Kidney epithelial cell (primary cell): ENCODE results near the gene VAV2. TPM values are rescaled to one million over a fixed set of nuclear protein-coding genes. Genes with fewer than 3 reads are reported as not detected.

Experiments
- DNase-seq: peaks from one replicate; pipeline ENCODE4 v3.0.0-alpha.2; 2010; ENCODE audit warnings: low read depth
- H3K27me3 ChIP-seq: 2 replicates; pipeline ENCODE4 v1.6.0; 2011; ENCODE audit warnings: low read length; ENCODE audit not compliant: control insufficient read depth, insufficient read depth
- H3K36me3 ChIP-seq: 2 replicates; pipeline ENCODE4 v1.5.1; 2011; ENCODE audit warnings: low read length; ENCODE audit not compliant: control insufficient read depth, insufficient read depth
- H3K4me3 ChIP-seq: 2 replicates; pipeline ENCODE4 v1.5.1; 2011; ENCODE audit warnings: low read depth, mild to moderate bottlenecking, control low read depth, low read length
- total RNA-seq: library from RNA; depleted of rRNA; stranded (reverse); fragments of >200 nt; gene quantifications from 2 replicates; pipeline ENCODE4 v1.2.3, GENCODE V29; 2015
- TF ChIP-seq, protein P1 (sequence below): IDR thresholded peaks from 2 replicates; pipeline ENCODE4 v1.5.1; 2011; ENCODE audit warnings: mild to moderate bottlenecking, moderate library complexity, low read length, control low read depth, inconsistent platforms; ENCODE audit not compliant: insufficient read depth, poor library complexity, severe bottlenecking

VAV2 gene
- total RNA-seq, 1 donor from 2014 or later, result 37.8 TPM

DNA sequence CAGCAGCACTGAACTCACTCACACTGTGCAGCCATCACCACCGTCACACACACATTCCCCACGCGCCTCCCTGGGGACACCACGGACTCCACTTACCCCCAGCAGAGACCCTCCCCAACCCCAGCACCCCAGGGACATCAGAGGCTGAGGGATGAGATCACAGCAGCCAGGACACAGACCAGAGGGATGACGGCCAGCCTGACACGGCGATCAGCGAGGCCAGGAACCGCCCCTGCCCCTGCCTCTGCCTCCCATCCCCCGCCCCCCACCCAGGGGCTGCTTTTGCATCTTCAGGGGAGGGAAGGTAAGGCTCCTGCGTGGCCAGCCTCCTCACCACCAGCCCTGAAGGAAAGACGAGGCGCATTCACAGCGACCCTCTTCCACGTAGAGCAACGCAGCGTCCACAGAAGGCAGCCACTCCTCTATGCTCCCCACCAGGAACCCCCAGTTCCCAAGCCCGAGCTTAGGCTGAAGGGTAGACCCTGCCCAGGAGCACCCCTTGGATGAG is 104.5 kb downstream of the VAV2 start:
- DNase-seq, result no peak
- H3K4me3 ChIP-seq, result no peak overlapping the region
- no peaks in the 10 kb centered on the region for H3K27me3 ChIP-seq
- H3K36me3 ChIP-seq, result no peaks in the 10 kb centered on the region
- TF ChIP-seq, protein P1, sequence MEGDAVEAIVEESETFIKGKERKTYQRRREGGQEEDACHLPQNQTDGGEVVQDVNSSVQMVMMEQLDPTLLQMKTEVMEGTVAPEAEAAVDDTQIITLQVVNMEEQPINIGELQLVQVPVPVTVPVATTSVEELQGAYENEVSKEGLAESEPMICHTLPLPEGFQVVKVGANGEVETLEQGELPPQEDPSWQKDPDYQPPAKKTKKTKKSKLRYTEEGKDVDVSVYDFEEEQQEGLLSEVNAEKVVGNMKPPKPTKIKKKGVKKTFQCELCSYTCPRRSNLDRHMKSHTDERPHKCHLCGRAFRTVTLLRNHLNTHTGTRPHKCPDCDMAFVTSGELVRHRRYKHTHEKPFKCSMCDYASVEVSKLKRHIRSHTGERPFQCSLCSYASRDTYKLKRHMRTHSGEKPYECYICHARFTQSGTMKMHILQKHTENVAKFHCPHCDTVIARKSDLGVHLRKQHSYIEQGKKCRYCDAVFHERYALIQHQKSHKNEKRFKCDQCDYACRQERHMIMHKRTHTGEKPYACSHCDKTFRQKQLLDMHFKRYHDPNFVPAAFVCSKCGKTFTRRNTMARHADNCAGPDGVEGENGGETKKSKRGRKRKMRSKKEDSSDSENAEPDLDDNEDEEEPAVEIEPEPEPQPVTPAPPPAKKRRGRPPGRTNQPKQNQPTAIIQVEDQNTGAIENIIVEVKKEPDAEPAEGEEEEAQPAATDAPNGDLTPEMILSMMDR, result no peak

DNA sequence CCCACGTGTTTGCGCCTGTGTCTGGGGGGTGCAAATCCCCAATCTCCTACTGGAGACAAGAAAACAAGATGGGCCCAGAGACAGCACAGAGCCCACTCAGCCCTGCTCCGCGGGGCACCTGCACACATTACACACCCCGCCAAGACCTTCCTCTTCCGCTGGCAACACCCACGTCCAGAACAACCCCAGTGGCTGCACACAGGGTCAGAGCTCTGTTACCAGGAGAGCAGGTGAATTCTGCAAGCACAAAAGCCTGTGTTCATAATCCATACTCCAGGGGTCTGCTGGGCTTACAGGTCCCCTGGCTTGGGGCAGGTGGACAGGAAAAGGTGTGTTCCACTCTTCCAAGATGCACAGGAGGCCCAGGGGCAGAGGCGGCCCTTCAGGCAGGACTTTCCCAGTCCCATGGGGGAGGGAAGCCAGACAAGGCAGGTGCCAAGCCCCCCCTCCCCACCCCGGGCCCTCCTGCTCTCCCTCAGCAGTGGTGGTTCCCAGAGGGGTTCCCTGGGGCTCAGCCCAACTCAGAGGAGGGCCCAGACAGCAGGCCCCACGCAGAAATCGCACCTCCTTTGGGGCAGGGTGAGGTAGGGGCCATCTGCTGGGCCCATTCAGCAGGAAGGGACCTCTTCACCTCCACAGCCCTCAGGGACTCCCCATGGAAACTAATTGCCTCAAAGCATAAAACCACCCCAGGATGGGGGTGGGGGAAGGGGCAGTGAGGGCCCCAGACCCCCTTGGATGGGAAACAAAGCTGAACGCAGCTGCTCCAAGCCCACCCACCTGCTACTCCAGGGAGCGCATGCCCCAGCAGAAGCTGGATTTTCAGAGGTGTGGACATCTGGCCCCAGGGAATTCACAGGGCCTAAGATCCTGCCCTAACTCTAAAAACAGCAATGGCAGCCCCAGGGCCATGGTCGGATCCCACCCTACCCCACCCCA is 105.3 kb downstream of the VAV2 start:
- TF ChIP-seq, protein P1, result no peak
- H3K27me3 ChIP-seq, result no peaks in the 10 kb centered on the region
- H3K4me3 ChIP-seq, result no peak overlapping the region
- no peak for DNase-seq
- no peaks in the 10 kb centered on the region for H3K36me3 ChIP-seq

DNA sequence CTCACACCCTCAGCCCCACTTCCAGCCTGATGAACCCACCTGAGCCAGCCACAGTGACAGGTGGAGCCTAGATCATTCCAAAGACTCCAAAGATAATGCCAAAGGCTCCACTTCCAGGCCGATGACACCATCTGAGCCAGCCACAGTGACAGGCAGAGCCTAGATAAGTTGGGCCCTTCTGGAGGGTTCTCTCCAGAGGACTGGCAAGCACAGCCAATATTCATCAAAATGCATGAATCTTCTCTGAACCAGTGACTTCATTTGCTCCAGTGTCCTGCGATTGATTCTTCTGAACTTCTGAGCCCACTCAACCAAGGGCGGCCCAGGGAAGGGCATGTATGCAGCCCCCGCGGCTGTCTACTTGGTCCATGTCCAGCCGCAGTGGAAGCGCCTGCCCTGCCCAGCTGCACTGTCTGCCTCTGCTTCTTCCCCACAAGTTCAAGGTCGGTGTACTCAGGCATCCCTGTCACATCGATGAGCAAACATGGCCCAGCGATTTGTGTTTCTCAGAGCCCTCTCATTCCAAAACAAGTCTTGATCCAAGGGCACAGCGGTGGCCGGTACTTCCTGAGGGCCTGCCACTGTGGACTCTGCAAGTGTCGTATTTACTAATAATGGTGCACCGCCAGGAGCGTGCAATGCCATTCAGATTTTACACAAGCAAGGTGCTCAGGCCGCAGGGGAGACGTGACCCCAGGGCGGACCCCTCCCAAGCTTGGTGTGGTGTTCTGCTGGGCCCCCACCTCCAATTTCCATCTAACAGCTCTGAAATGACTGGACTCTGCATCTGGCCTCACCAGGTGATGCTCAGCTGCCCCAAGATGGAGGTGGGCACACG is 107.0 kb downstream of the VAV2 start:
- TF ChIP-seq, protein P1, result no peak
- Histone ChIP-seq H3K4me3 (no peak overlapping the region), H3K36me3 (no peaks in the 10 kb centered on the region), H3K27me3 (no peaks in the 10 kb centered on the region)
- DNase-seq, result no peak

DNA sequence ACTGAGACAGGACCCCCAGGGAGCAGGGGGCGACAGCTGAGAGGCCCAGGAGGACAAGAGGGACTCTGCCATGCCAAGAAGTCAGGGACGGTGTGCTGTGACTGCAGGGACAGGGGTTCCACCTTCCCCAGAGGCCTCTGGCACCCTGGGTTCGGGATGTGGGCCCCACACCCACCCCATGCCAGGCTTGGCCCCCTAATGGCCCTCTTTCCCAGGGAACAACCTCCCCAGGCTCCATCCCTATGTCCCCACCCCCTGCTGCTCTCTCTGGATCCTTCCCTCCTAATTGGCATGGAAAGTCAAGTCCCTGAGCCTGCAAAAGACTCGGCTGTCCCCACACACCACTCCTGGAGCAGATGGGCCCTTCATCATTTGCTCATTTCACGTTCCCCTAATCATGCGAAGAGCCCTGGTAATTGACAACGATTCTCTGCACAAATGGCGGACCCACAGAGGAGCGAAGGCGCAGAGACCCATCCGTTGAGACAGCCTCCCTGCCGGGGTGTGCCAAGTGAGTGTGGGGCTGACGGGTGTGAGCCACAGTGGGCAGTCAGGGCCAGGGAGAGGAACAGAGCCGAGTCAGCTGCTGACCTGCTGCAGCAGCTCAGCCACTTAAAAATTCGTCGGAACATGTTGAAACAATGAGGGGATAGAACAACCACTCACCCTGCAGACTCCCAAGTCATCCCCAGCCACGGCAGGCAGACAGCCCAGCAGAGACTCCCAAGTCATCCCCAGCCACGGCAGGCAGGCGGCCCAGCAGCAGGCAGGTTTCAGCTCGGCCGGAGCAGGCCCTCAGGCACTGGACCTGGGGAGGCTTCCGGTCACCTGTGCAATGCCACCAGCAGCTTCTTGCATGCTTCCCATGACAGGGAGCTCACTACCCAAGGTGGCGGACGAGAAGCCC is 109.0 kb downstream of the VAV2 start:
- Histone ChIP-seq H3K27me3 (no peaks in the 10 kb centered on the region), H3K4me3 (no peak overlapping the region), H3K36me3 (no peaks in the 10 kb centered on the region)
- TF ChIP-seq, protein P1, result no peak
- no peak for DNase-seq

DNA sequence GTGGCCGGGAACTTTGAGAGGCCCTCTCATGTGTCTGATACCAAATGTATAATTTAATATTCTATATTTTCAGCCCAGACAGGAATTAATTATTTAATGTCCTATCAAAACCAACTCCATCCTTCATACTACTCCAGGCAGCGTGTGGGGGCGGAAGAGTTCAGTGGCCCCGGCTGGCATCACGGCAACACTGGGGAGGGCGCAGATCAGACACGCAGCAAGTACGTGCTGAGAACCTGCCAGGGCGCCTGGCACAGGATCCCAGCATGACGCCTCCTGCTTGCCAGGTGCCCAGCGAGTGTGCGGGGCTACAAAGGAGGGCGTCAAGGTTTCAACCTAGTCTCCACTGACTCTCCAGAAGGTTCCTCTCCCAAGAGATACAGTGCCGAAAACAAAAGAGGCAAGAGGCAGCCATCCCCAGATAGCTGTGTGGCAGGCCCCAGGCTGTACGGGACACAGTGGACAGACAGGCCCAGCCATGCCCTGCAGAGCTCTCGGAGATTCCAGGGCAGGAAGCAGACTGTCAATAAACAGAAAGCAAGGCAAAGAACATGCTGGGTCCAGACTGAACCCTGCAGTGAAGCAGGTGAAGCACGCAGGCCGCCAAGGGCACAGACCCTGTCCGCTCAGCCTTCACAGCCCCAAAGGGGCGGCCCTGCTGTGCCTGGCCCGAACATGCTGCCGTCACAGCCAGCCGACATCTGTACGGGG is 110.3 kb downstream of the VAV2 start:
- no peak for DNase-seq
- Histone ChIP-seq H3K36me3 (no peaks in the 10 kb centered on the region), H3K4me3 (no peak overlapping the region)

More for the DNA sequence above, 110.3 kb downstream of the VAV2 start:
- H3K27me3 ChIP-seq, result no peaks in the 10 kb centered on the region
- TF ChIP-seq, protein P1, result no peak
